IMR-90 (cell line): ENCODE measurements around the gene GOLT1A. TPM values are rescaled to one million over a fixed set of nuclear protein-coding genes. Genes with fewer than 3 reads are reported as not detected.
A peak's percentile ranks its signal among the peaks of the same experiment; 100 is the strongest.

Source experiments
- ATAC-seq: fragments of 200-7000 bp; cut with Tn5 transposase; 2 replicates; pipeline ENCODE4 v1.9.1; 2020; ENCODE audit warnings: low read depth, mild to moderate bottlenecking, moderate library complexity
- BruUV-seq: library from RNA; stranded (reverse); fragments of 400-500 nt; replicated peaks from 2 replicates; lab custom pipeline; 2021; lab: Mats Ljungman, UMichigan
- CTCF ChIA-PET: fragments of 300-600 bp; formaldehyde crosslinking; extraction: SDS; loops from one replicate; lab custom pipeline; 2021; ENCODE audit warnings: antibody characterized with exemption; lab: Yijun Ruan, JAX
- POLR2A ChIA-PET: fragments of 300-600 bp; sonication (Branson Sonifier 250); formaldehyde crosslinking; loops from one replicate; lab custom pipeline; 2022; ENCODE audit warnings: antibody characterized with exemption; ENCODE audit not compliant: unreplicated experiment; lab: Charles Lee
- DNase-seq: peaks from one replicate; pipeline ENCODE4 v3.0.0; 2013
- H2AFZ ChIP-seq: replicated peaks from 2 replicates; pipeline ENCODE3; 2013; ENCODE audit warnings: low read length, mild to moderate bottlenecking; ENCODE audit not compliant: poor library complexity
- H2AK5ac ChIP-seq: 2 replicates; pipeline ENCODE4 v1.6.1; 2013; ENCODE audit warnings: low read depth, low read length, inconsistent platforms
- H2AK9ac ChIP-seq: replicated peaks from 2 replicates; pipeline ENCODE3; 2013; ENCODE audit warnings: mild to moderate bottlenecking, low read depth, low read length, moderate library complexity; ENCODE audit not compliant: poor library complexity
- H2BK120ac ChIP-seq: 2 replicates; pipeline ENCODE4 v1.6.1; 2013; ENCODE audit warnings: low read depth, low read length, inconsistent platforms
- H2BK15ac ChIP-seq: 3 replicates; pipeline ENCODE4 v1.6.1; 2013; ENCODE audit warnings: low read depth, low read length, inconsistent platforms
- H2BK20ac ChIP-seq: 2 replicates; pipeline ENCODE4 v1.6.1; 2013; ENCODE audit warnings: low read depth, mild to moderate bottlenecking, inconsistent platforms, low read length, moderate library complexity
- H2BK5ac ChIP-seq: 2 replicates; pipeline ENCODE4 v1.6.1; 2013; ENCODE audit warnings: mild to moderate bottlenecking, low read depth, low read length, inconsistent platforms; ENCODE audit not compliant: poor library complexity, severe bottlenecking
- H3K14ac ChIP-seq: replicated peaks from 2 replicates; pipeline ENCODE4 v1.6.1; 2013; ENCODE audit warnings: low read depth, low read length, inconsistent platforms
- H3K18ac ChIP-seq: 2 replicates; pipeline ENCODE4 v1.6.1; 2013; ENCODE audit warnings: low read depth, low read length, control low read depth
- H3K23ac ChIP-seq: 2 replicates; pipeline ENCODE4 v1.6.1; 2013; ENCODE audit warnings: low read depth, low read length, inconsistent platforms
- H3K27ac ChIP-seq: 2 replicates; pipeline ENCODE4 v1.5.1; 2013; ENCODE audit warnings: mild to moderate bottlenecking, control low read depth, low read length; ENCODE audit not compliant: insufficient read depth
- H3K27me3 ChIP-seq: 2 replicates; pipeline ENCODE4 v1.6.1; 2013; ENCODE audit warnings: low read length; ENCODE audit not compliant: control insufficient read depth, insufficient read depth
- H3K36me3 ChIP-seq: 2 replicates; pipeline ENCODE4 v1.6.1; 2013; ENCODE audit warnings: low read length, mixed read lengths; ENCODE audit not compliant: control insufficient read depth, insufficient read depth
- H3K4ac ChIP-seq: 2 replicates; pipeline ENCODE4 v1.6.1; 2013; ENCODE audit warnings: low read depth, low read length, inconsistent platforms
- H3K4me1 ChIP-seq: 2 replicates; pipeline ENCODE4 v1.6.1; 2013; ENCODE audit warnings: low read length, mixed read lengths; ENCODE audit not compliant: control insufficient read depth, insufficient read depth
- H3K4me2 ChIP-seq: 2 replicates; pipeline ENCODE4 v1.6.1; 2013; ENCODE audit warnings: low read depth, mild to moderate bottlenecking, control low read depth, low read length, moderate library complexity
- H3K4me3 ChIP-seq: 2 replicates; pipeline ENCODE4 v1.5.1; 2013; ENCODE audit warnings: low read depth, mild to moderate bottlenecking, control low read depth, low read length, moderate library complexity; ENCODE audit not compliant: insufficient read depth
- H3K56ac ChIP-seq: 2 replicates; pipeline ENCODE4 v1.6.1; 2013; ENCODE audit warnings: low read length, inconsistent platforms; ENCODE audit not compliant: insufficient read depth; ENCODE audit errors: extremely low read depth
- H3K79me1 ChIP-seq, 2 experiments: 2 replicates each; pipeline ENCODE4 v1.6.1; 2013; ENCODE audit warnings: low read length in 2 of 2, inconsistent platforms in 1 of 2, low read depth in 1 of 2
- H3K9ac ChIP-seq: 2 replicates; pipeline ENCODE4 v1.6.1; 2013; ENCODE audit warnings: low read depth, low read length, control low read depth
- H3K9me1 ChIP-seq: 2 replicates; pipeline ENCODE4 v1.6.1; 2013; ENCODE audit warnings: low read length, inconsistent platforms; ENCODE audit not compliant: insufficient read depth
- H3K9me3 ChIP-seq: 2 replicates; pipeline ENCODE4 v1.6.1; 2013; ENCODE audit warnings: low read length; ENCODE audit not compliant: control insufficient read depth, insufficient read depth
- H4K20me1 ChIP-seq: 2 replicates; pipeline ENCODE4 v1.6.1; 2013; ENCODE audit warnings: low read length, inconsistent platforms; ENCODE audit not compliant: insufficient read depth
- H4K5ac ChIP-seq: 2 replicates; pipeline ENCODE4 v1.6.1; 2013; ENCODE audit warnings: mild to moderate bottlenecking, low read depth, low read length, control low read depth
- H4K8ac ChIP-seq, 2 experiments: 2 replicates each; pipeline ENCODE4 v1.6.1; 2013; ENCODE audit warnings: low read depth in 2 of 2, low read length in 2 of 2, control low read depth in 1 of 2, inconsistent platforms in 1 of 2
- H4K91ac ChIP-seq: 2 replicates; pipeline ENCODE4 v1.6.1; 2013; ENCODE audit warnings: low read depth, low read length, inconsistent platforms; ENCODE audit not compliant: insufficient read depth
- BHLHE40 ChIP-seq: fragments of 150-350 bp; IDR thresholded peaks from 2 replicates; pipeline ENCODE4 v1.6.1; 2016; ENCODE audit warnings: mild to moderate bottlenecking, low read depth, low read length
- CEBPB ChIP-seq: IDR thresholded peaks from 2 replicates; pipeline ENCODE4 v1.6.1; 2012; ENCODE audit warnings: low read depth, low read length, improper control_type of control experiment
- CHD1 ChIP-seq: IDR thresholded peaks from 2 replicates; pipeline ENCODE4 v1.6.1; 2012; ENCODE audit warnings: low read depth, low read length, improper control_type of control experiment
- CTCF ChIP-seq: conservative IDR thresholded peaks from 2 replicates; pipeline ENCODE4 v1.5.1; 2012; ENCODE audit warnings: mild to moderate bottlenecking, low read depth, low read length, improper control_type of control experiment
- ELK1 ChIP-seq: fragments of 150-350 bp; IDR thresholded peaks from 2 replicates; pipeline ENCODE4 v1.6.1; 2016; ENCODE audit warnings: low read depth, mild to moderate bottlenecking, low read length, moderate library complexity, borderline replicate concordance
- FOS ChIP-seq: fragments of 150-350 bp; IDR thresholded peaks from 2 replicates; pipeline ENCODE4 v1.6.1; 2016; ENCODE audit warnings: low read depth, low read length
- MAFK ChIP-seq: IDR thresholded peaks from 2 replicates; pipeline ENCODE4 v1.6.1; 2012; ENCODE audit warnings: low read depth, low read length, improper control_type of control experiment
- MAZ ChIP-seq: IDR thresholded peaks from 2 replicates; pipeline ENCODE4 v1.6.1; 2012; ENCODE audit warnings: low read depth, mild to moderate bottlenecking, low read length, improper control_type of control experiment, moderate library complexity, borderline replicate concordance
- MXI1 ChIP-seq: IDR thresholded peaks from 2 replicates; pipeline ENCODE4 v1.6.1; 2012; ENCODE audit warnings: low read depth, mild to moderate bottlenecking, low read length, moderate library complexity, borderline replicate concordance
- NFE2L2 ChIP-seq: fragments of 150-350 bp; IDR thresholded peaks from 2 replicates; pipeline ENCODE4 v1.6.1; 2016; ENCODE audit warnings: low read depth, mild to moderate bottlenecking, low read length
- POLR2A ChIP-seq: IDR thresholded peaks from 2 replicates; pipeline ENCODE4 v1.6.1; 2012; ENCODE audit warnings: mild to moderate bottlenecking, low read depth, low read length
- RAD21 ChIP-seq: IDR thresholded peaks from 2 replicates; pipeline ENCODE4 v1.6.1; 2012; ENCODE audit warnings: low read length, improper control_type of control experiment
- RCOR1 ChIP-seq: IDR thresholded peaks from 2 replicates; pipeline ENCODE4 v1.6.1; 2012; ENCODE audit warnings: mild to moderate bottlenecking, low read length, improper control_type of control experiment; ENCODE audit not compliant: insufficient replicate concordance
- RFX5 ChIP-seq: IDR thresholded peaks from 2 replicates; pipeline ENCODE4 v1.8.0; 2012; ENCODE audit warnings: low read depth, mild to moderate bottlenecking, low read length, moderate library complexity
- USF2 ChIP-seq: fragments of 150-350 bp; IDR thresholded peaks from 2 replicates; pipeline ENCODE4 v1.6.1; 2017; ENCODE audit warnings: mild to moderate bottlenecking, antibody characterized with exemption, low read length, low read depth
- WGBS, 2 experiments: methylation state at CpG; one replicate each; pipeline versions ENCODE4 v1.1.5 to v1.1.7; 2013; ENCODE audit warnings: missing lambda C conversion rate in 2 of 2; ENCODE audit not compliant: insufficient read length in 1 of 2; ENCODE audit errors: extremely low coverage in 2 of 2; 5-methylcytosine and 5-hydroxymethylcytosine counted together
- dilution Hi-C: fragments of 300-500 bp; cut with HindIII; formaldehyde crosslinking; loops from one replicate; pipeline ENCODE4 v1.14.3; 2018; ENCODE audit warnings: low sequenced_read_pairs; ENCODE audit not compliant: unreplicated experiment
- in situ Hi-C: fragments of 300-500 bp; cut with MboI; formaldehyde crosslinking; loops from 3 replicates; pipeline ENCODE4 v1.14.3; 2019; ENCODE audit warnings: low sequenced_read_pairs, inconsistent platforms, mixed read lengths
- intact Hi-C: fragments of 100-400 bp; cut with micrococcal nuclease; formaldehyde crosslinking; loops from 2 replicates; pipeline ENCODE4 v1.10.0; 2022
- polyA plus RNA-seq, 3 experiments: library from polyadenylated mRNA; depleted of rRNA; stranded (reverse); fragments of >200 nt; gene quantifications; 2 replicates each; pipeline ENCODE4 v1.2.3, GENCODE V29; 2012; ENCODE audit warnings: low replicate concordance in 1 of 3
- total RNA-seq: library from RNA; depleted of rRNA; stranded (reverse); fragments of >200 nt; gene quantifications from 2 replicates; pipeline ENCODE4 v1.2.3, GENCODE V29; 2012

GOLT1A gene
- total and polyA plus RNA-seq, 2 of the 4 experiments (the other 2 are of a cell fraction), result 0.32 TPM; not detected in 1

GRCh38 chr1:204261266-204261665 lies 47.5 kb upstream of the GOLT1A start:
- Histone ChIP-seq H3K23ac (no peak overlapping the region), H3K4me2 (no peak overlapping the region), H4K8ac (no peak overlapping the region), H2BK20ac (no peak overlapping the region), H3K9me3 (no peaks in the 10 kb centered on the region), H3K4me1 (peaks cover 18% of the 10 kb centered on the region), H3K4me3 (no peak overlapping the region), H3K4ac (no peak overlapping the region), H2AFZ (peak overlapping the region; percentile 18), H3K27me3 (no peaks in the 10 kb centered on the region), H2BK120ac (no peak overlapping the region), H2BK5ac (no peak overlapping the region), H3K14ac (no peak overlapping the region), H3K56ac (no peak overlapping the region), H4K91ac (no peak overlapping the region), H2AK5ac (no peak overlapping the region), H2BK15ac (no peak overlapping the region), H3K18ac (no peak overlapping the region), H3K79me1 (no peaks in the 10 kb centered on the region), H2AK9ac (no peak overlapping the region), H3K27ac (no peak overlapping the region), H4K5ac (no peak overlapping the region), H4K20me1 (no peaks in the 10 kb centered on the region), H3K36me3 (peaks cover 29% of the 10 kb centered on the region), H3K9ac (no peak overlapping the region), H3K9me1 (peaks cover 8% of the 10 kb centered on the region; the same call in 1 of the 2 replicates)
- TF ChIP-seq CEBPB, result no peak
- TF ChIP-seq FOS, result no peak
- no peak for TF ChIP-seq NFE2L2
- TF ChIP-seq MAZ, result no peak
- TF ChIP-seq RAD21, result no peak
- no peak for TF ChIP-seq RCOR1
- TF ChIP-seq CTCF, result no peak
- TF ChIP-seq USF2, result no peak
- TF ChIP-seq POLR2A, result no peak
- no peak for TF ChIP-seq BHLHE40
- TF ChIP-seq RFX5, result no peak
- no peak for TF ChIP-seq MAFK
- TF ChIP-seq CHD1, result no peak
- TF ChIP-seq ELK1, result no peak
- TF ChIP-seq MXI1, result no peak
- ChIA-PET POLR2A (no interaction called here), CTCF (no interaction called here)
- no TSS peak for BruUV-seq
- no CpG with 5 or more reads among the region's 12 CpGs for WGBS, 2 experiments
- ATAC-seq (no peak), DNase-seq (no peak)
- dilution Hi-C loops, result no loop called here
- in situ Hi-C loops, result no loop called here
- intact Hi-C loops, result no loop called here
